H1 (cell line): ENCODE results near the gene TGM6. TPM values are rescaled to one million over a fixed set of nuclear protein-coding genes. Genes with fewer than 3 reads are reported as not detected.

Source experiments
- ATF2 ChIP-seq: IDR thresholded peaks from 2 replicates; pipeline ENCODE4 v1.6.1; 2012; ENCODE audit warnings: low read length, inconsistent platforms
- CREB1 ChIP-seq: IDR thresholded peaks from 2 replicates; pipeline ENCODE4 v1.6.1; 2012; ENCODE audit warnings: inconsistent platforms
- GABPA ChIP-seq: IDR thresholded peaks from 2 replicates; pipeline ENCODE4 v1.6.1; 2011; ENCODE audit warnings: mild to moderate bottlenecking, low read length, moderate library complexity, borderline replicate concordance; ENCODE audit not compliant: insufficient read depth
- TBP ChIP-seq: IDR thresholded peaks from 2 replicates; pipeline ENCODE4 v1.6.1; 2011; ENCODE audit warnings: low read depth, low read length, improper control_type of control experiment
- polyA plus RNA-seq, 7 experiments: library from polyadenylated mRNA; depleted of rRNA in 3 of 7; stranded (reverse) in 5 of 7; unstranded in 2 of 7; fragments of >200 nt in 5 of 7; fragments of 200-250 nt in 2 of 7; gene quantifications; 1 replicate in 5 of 7; 2 replicates in 1 of 7; 4 replicates in 1 of 7; pipeline versions ENCODE4 v1.2.1 to v1.2.3, GENCODE V29; 2011 to 2013; ENCODE audit warnings: missing spikeins in 2 of 7, mixed read lengths in 2 of 7
- total RNA-seq: library from RNA; stranded (reverse); fragmentation: NEBNext Ultra II Directional; extraction: Animal tissue kit (Norgen Biotek cat#: 25700); gene quantifications from 2 replicates; pipeline ENCODE4 v1.2.1, GENCODE V29; 2021
- TF ChIP-seq, protein P1 (sequence below), 3 experiments: IDR thresholded peaks; 1 replicate in 2 of 3; 2 replicates in 1 of 3; pipeline versions ENCODE4 v1.5.1 to v1.6.1; 2011; ENCODE audit warnings: low read length in 3 of 3, mild to moderate bottlenecking in 3 of 3, inconsistent platforms in 2 of 3, low read depth in 1 of 3, moderate library complexity in 1 of 3; ENCODE audit not compliant: insufficient read depth in 1 of 3; ENCODE audit errors: control extremely low read depth in 1 of 3
- TF ChIP-seq, protein P2 (sequence below): IDR thresholded peaks from 2 replicates; pipeline ENCODE4 v1.6.1; 2012; ENCODE audit warnings: inconsistent platforms

TGM6 gene
- total and polyA plus RNA-seq, 2 of the 8 experiments (the other 6 are each of a cell fraction or from before 2014, with no cell fraction given): 0.03 TPM; not detected in 1

DNA sequence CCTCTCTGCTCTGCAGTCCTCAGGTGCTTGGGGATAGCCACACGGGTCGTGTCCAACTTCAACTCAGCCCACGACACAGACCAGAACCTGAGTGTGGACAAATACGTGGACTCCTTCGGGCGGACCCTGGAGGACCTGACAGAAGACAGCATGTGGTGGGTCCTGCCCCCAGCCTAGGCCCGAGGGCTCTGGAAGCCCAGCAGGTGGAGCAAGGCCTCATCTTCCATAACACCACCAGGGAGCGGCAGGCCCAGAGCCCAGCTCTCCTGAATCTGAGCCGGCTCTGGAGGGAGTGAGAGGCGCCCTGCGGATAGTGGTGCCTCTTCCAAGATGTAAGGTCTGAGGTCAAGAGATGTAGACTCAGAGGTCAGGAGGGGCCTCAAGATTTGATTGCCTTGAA lies 19.6 kb downstream of the TGM6 start (continued):
- TF ChIP-seq TBP (no peak), ATF2 (no peak), CREB1 (no peak), GABPA (no peak)
- TF ChIP-seq, protein P1, sequence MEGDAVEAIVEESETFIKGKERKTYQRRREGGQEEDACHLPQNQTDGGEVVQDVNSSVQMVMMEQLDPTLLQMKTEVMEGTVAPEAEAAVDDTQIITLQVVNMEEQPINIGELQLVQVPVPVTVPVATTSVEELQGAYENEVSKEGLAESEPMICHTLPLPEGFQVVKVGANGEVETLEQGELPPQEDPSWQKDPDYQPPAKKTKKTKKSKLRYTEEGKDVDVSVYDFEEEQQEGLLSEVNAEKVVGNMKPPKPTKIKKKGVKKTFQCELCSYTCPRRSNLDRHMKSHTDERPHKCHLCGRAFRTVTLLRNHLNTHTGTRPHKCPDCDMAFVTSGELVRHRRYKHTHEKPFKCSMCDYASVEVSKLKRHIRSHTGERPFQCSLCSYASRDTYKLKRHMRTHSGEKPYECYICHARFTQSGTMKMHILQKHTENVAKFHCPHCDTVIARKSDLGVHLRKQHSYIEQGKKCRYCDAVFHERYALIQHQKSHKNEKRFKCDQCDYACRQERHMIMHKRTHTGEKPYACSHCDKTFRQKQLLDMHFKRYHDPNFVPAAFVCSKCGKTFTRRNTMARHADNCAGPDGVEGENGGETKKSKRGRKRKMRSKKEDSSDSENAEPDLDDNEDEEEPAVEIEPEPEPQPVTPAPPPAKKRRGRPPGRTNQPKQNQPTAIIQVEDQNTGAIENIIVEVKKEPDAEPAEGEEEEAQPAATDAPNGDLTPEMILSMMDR (IDR thresholded peaks at IDR 0.05; ENCODE audit: control extremely low read depth in 1 of 3, insufficient read depth in 1 of 3, low read depth in 1 of 3, low read length in 3 of 3): no peak
- TF ChIP-seq, protein P2, sequence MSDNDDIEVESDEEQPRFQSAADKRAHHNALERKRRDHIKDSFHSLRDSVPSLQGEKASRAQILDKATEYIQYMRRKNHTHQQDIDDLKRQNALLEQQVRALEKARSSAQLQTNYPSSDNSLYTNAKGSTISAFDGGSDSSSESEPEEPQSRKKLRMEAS: no peak
- TF ChIP-seq, all 59 proteins: peak for 0
